ENCODE data around the gene CNTROB.

CNTROB gene

DNA sequence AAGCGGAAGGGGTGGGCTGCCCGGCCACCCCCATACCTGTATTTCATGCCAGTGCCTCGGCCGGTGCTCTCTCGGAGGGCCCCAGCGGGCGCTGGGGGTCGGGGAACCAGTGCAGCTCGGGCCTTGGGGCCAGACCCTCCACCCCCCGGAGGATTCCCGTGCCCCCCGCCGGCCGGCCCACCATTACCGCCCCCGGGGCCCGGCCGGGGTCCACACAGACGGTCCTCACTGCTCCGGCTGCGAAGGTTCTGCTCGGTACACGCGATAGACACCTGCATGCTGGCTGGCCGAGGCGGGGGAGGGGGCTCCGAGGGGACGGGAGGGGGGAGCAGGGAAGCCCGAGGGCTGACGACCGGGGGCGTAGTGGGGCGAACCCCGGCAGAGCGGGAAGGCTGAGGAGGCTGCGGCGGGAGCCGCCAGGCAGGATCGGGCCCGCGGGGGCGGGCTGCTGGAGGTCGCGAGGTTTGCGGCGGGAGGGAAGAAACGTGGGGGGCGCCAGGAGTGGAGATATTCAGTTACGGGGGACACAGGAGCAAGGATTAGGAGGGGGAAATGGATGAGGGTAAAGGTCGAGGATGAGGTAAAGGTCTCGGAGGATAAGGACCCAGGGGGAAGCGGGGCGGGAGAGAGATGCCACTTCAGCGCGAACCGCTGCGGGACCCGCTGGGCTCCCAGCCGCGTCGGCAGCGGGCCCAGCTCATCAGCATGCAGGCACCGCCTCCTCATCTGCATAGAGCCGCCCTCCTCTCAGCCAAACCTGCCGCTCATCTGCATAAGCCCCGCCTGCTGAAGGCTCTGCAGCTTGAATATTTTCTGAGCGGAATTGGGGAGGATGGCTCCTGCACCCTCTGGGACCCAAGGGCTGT is 2.6 kb upstream of the CNTROB start, which contains the start of gene KCNAB3:
KCNAB3 (minus strand) TSS at position 699 of the 866 bp plus-strand sequence; CDS start at position 278, 421 bp downstream.
- Histone ChIP-seq H3K9me3 (ENCODE audit: control insufficient read depth, low read length) (no peaks in the 10 kb centered on the region), H3K36me3 (ENCODE audit: control insufficient read depth, insufficient read depth, low read length) (peaks cover 13% of the 10 kb centered on the region), H3K27ac (ENCODE audit: low read depth, low read length, severe bottlenecking) (no peak within 1 kb of the TSS), H3K4me1 (ENCODE audit: control insufficient read depth, insufficient read depth, low read length, poor library complexity, severe bottlenecking) (peaks cover 10% of the 10 kb centered on the region), H3K4me3 (ENCODE audit: extremely low read depth, insufficient read depth, low read length, poor library complexity, severe bottlenecking) (peak within 1 kb of the TSS; percentile 70)
- WGBS, 2 experiments (ENCODE audit: insufficient coverage in 2 of 2) = 8 to 17% methylated on average over 30 to 38 of the region's 67 CpGs

DNA sequence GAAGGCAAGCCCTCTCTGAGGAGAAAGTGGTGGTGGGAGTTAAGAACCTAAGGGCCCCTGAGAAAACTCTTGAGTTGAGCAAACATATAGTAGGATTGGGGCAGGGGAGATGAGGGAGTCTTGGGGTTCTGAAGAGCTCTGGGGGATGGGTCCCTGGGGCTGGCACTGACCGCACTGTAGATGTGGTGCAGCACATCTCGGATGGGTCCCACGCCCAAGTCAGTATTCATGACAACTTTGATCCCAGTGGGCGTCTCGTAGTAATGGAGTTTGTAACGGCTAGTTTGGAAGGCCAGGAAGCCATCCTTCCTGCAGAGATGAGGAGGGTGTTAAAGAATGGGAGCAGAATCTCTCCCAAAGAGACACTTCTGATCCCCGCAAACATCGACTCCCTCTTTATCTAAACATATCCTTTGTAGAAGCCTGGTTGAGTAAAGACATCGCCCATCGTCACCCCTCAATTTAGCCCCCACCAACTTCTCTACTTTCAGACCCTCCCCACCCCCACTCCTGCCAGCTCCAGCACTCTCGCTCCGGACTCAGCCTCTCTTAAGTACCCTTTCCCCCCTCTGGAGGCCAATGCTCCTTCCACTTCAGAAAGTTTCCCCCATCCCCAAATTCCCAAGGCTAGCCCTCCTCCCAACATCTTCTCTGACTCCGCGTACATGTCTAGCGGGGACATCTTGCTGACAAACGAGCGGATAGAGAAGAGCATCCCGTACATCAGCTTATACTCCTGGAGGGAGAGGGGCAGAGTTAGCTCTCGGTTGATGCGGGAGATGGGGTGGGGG is 970 bp upstream of the CNTROB start:
- H3K9me3 ChIP-seq (ENCODE audit: control insufficient read depth, low read length) = no peaks in the 10 kb centered on the region
- no peak overlapping the region for H3K27ac ChIP-seq (ENCODE audit: low read depth, low read length, severe bottlenecking)
- H3K36me3 ChIP-seq (ENCODE audit: control insufficient read depth, insufficient read depth, low read length) = peaks cover 30% of the 10 kb centered on the region
- H3K4me1 ChIP-seq (ENCODE audit: control insufficient read depth, insufficient read depth, low read length, poor library complexity, severe bottlenecking) = peaks cover 10% of the 10 kb centered on the region
- WGBS, 2 experiments (ENCODE audit: insufficient coverage in 2 of 2) = 45 to 62% methylated on average over 9 to 12 of the region's 20 CpGs
- H3K4me3 ChIP-seq (ENCODE audit: extremely low read depth, insufficient read depth, low read length, poor library complexity, severe bottlenecking) = peak overlapping the region; percentile 70

DNA sequence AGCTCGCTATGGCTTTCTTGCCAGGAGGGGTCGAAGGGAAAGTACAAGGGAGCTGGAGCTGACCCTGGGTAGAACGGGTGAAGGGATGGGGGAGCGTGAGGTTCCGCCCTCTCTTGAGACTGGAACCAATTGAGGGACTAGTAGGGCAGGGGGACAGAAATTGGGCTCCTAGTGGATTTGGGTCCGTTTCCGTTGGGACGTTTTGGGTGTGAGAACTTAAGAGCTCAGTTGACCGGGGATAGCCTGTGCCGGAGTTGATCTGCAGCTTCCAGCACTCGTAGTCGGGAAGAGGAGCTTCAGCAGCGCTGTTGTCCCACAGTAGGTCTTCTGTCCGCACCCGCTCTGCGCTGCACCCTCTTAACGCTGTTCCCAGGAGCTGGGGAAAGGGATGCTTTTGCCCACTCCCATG is 481 bp downstream of the CNTROB start:
- Histone ChIP-seq H3K4me3 (ENCODE audit: extremely low read depth, insufficient read depth, low read length, poor library complexity, severe bottlenecking) (peak overlapping the region; percentile 70), H3K9me3 (ENCODE audit: control insufficient read depth, low read length) (no peaks in the 10 kb centered on the region), H3K27ac (ENCODE audit: low read depth, low read length, severe bottlenecking) (peak overlapping the region; percentile 3), H3K36me3 (ENCODE audit: control insufficient read depth, insufficient read depth, low read length) (peaks cover 43% of the 10 kb centered on the region), H3K4me1 (ENCODE audit: control insufficient read depth, insufficient read depth, low read length, poor library complexity, severe bottlenecking) (peaks cover 10% of the 10 kb centered on the region)
- WGBS, 2 experiments (ENCODE audit: insufficient coverage in 2 of 2) = 0 to 1% methylated on average over 13 to 17 of the region's 17 CpGs

DNA sequence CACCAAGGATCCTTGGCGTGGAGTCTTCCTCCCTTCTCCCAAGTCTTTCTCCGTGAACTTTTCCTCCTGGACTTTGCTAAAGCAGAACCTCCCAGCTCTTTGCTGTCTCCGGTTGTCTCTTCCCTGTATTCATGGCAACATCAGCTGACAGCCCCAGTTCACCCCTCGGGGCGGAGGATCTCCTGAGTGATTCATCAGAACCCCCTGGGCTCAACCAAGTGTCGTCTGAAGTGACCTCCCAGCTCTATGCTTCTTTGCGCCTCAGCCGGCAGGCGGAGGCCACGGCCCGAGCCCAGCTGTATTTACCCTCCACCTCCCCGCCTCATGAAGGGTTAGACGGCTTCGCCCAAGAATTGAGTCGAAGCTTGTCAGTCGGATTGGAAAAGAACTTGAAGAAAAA is 943 bp downstream of the CNTROB start:
- peak overlapping the region; percentile 3 for H3K27ac ChIP-seq (ENCODE audit: low read depth, low read length, severe bottlenecking)
- 14 to 20% methylated on average over 9 to 10 of the region's 16 CpGs for WGBS, 2 experiments (ENCODE audit: insufficient coverage in 2 of 2)
- peak overlapping the region; percentile 70 for H3K4me3 ChIP-seq (ENCODE audit: extremely low read depth, insufficient read depth, low read length, poor library complexity, severe bottlenecking)
- H3K9me3 ChIP-seq (ENCODE audit: control insufficient read depth, low read length) = no peaks in the 10 kb centered on the region
- peaks cover 10% of the 10 kb centered on the region for H3K4me1 ChIP-seq (ENCODE audit: control insufficient read depth, insufficient read depth, low read length, poor library complexity, severe bottlenecking)
- peaks cover 46% of the 10 kb centered on the region for H3K36me3 ChIP-seq (ENCODE audit: control insufficient read depth, insufficient read depth, low read length)

DNA sequence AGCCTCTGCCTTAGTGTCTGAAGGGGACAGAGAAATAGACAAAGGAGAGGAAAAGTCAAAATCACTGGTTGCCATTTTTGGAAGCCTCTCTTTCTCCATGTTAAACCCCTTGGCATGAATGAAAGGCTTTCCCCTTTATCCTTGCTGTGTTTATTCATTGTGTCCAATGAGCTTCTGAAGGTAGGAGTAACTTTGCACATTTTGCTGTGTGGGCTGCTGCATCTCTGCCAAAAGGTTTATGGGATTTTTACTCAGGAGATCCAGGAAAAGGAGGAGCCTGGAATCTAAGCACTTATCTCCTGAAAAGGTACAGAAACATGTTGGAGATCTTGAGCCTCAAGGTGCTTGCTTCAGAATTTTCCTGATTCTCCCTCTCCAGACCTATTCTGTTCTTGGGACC is 3.9 kb downstream of the CNTROB start:
- Histone ChIP-seq H3K36me3 (ENCODE audit: control insufficient read depth, insufficient read depth, low read length) (peaks cover 71% of the 10 kb centered on the region), H3K4me3 (ENCODE audit: extremely low read depth, insufficient read depth, low read length, poor library complexity, severe bottlenecking) (no peak overlapping the region), H3K9me3 (ENCODE audit: control insufficient read depth, low read length) (no peaks in the 10 kb centered on the region)

DNA sequence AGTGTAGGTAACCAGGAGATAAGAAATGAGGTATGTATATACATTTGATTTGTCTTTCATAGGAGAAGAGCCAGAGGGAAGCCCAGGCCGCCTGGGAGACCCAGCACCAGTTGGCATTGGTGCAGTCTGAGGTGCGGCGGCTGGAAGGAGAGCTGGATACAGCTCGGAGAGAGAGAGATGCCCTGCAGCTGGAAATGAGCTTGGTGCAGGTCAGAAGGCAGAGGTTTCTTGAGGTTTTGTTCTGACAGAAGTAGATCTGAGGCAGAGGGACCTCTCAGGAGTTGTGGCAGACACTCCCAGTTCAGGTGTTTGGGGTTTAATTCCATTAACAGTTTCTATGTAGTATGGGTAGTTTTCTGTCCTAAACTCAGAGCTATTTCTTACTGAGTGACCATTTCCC is 8.0 kb downstream of the CNTROB start:
- WGBS, 2 experiments (ENCODE audit: insufficient coverage in 2 of 2) = 90 to 95% methylated on average over 4 of the region's 4 CpGs

More for the DNA sequence above, 3.9 kb downstream of the CNTROB start:
- no peak overlapping the region for H3K27ac ChIP-seq (ENCODE audit: low read depth, low read length, severe bottlenecking)
- H3K4me1 ChIP-seq (ENCODE audit: control insufficient read depth, insufficient read depth, low read length, poor library complexity, severe bottlenecking) = peaks cover 10% of the 10 kb centered on the region

GRCh38 chr17:7940743-7941142 is 8.7 kb downstream of the CNTROB start:
- Histone ChIP-seq H3K4me1 (ENCODE audit: control insufficient read depth, insufficient read depth, low read length, poor library complexity, severe bottlenecking) (no peaks in the 10 kb centered on the region), H3K9me3 (ENCODE audit: control insufficient read depth, low read length) (no peaks in the 10 kb centered on the region), H3K4me3 (ENCODE audit: extremely low read depth, insufficient read depth, low read length, poor library complexity, severe bottlenecking) (no peak overlapping the region), H3K36me3 (ENCODE audit: control insufficient read depth, insufficient read depth, low read length) (peaks cover 88% of the 10 kb centered on the region), H3K27ac (ENCODE audit: low read depth, low read length, severe bottlenecking) (no peak overlapping the region)
- 96 to 100% methylated on average over 3 to 4 of the region's 6 CpGs for WGBS, 2 experiments (ENCODE audit: insufficient coverage in 2 of 2)

More for the DNA sequence above, 8.0 kb downstream of the CNTROB start:
- peaks cover 89% of the 10 kb centered on the region for H3K36me3 ChIP-seq (ENCODE audit: control insufficient read depth, insufficient read depth, low read length)
- no peaks in the 10 kb centered on the region for H3K4me1 ChIP-seq (ENCODE audit: control insufficient read depth, insufficient read depth, low read length, poor library complexity, severe bottlenecking)
- H3K9me3 ChIP-seq (ENCODE audit: control insufficient read depth, low read length) = no peaks in the 10 kb centered on the region
- H3K4me3 ChIP-seq (ENCODE audit: extremely low read depth, insufficient read depth, low read length, poor library complexity, severe bottlenecking) = no peak overlapping the region
- H3K27ac ChIP-seq (ENCODE audit: low read depth, low read length, severe bottlenecking) = no peak overlapping the region

DNA sequence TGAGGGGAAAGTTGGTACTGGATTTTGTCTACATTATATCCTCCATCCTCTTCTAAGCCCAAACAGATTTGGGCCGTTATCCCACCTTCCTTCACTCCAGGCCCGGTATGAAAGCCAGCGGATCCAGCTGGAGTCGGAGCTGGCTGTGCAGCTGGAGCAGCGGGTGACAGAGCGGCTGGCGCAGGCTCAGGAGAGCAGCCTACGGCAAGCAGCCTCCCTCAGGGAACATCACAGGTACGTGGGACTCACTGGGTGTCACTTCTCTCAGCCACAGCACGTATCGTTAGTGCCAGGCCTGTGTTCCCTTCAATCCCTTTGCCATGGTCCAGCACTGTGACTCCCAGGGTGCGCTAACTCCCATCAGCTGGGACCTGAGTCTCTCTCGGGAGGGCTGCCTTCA is 11.3 kb downstream of the CNTROB start:
- Histone ChIP-seq H3K27ac (ENCODE audit: low read depth, low read length, severe bottlenecking) (no peak overlapping the region), H3K36me3 (ENCODE audit: control insufficient read depth, insufficient read depth, low read length) (peaks cover 90% of the 10 kb centered on the region), H3K4me1 (ENCODE audit: control insufficient read depth, insufficient read depth, low read length, poor library complexity, severe bottlenecking) (no peaks in the 10 kb centered on the region), H3K4me3 (ENCODE audit: extremely low read depth, insufficient read depth, low read length, poor library complexity, severe bottlenecking) (no peak overlapping the region), H3K9me3 (ENCODE audit: control insufficient read depth, low read length) (no peaks in the 10 kb centered on the region)
- WGBS, 2 experiments (ENCODE audit: insufficient coverage in 2 of 2) = 89 to 93% methylated on average over 11 to 12 of the region's 13 CpGs

DNA sequence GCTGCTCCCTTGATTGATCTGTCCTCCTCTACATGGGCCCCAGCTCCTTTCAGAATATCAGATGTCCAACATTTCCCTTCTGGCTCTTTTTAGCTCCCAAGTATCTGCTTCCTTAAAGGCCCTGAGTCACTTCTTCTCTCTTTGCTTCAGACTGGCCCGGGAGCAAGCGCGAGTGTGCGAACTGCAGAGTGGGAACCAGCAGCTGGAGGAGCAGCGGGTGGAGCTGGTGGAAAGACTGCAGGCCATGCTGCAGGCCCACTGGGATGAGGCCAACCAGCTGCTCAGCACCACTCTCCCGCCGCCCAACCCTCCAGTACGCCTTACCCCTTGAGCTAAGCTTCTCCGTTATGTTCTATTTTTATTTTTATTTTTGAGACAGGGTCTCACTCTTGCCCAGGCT is 12.3 kb downstream of the CNTROB start:
- Histone ChIP-seq H3K36me3 (ENCODE audit: control insufficient read depth, insufficient read depth, low read length) (peaks cover 90% of the 10 kb centered on the region), H3K27ac (ENCODE audit: low read depth, low read length, severe bottlenecking) (no peak overlapping the region)

DNA sequence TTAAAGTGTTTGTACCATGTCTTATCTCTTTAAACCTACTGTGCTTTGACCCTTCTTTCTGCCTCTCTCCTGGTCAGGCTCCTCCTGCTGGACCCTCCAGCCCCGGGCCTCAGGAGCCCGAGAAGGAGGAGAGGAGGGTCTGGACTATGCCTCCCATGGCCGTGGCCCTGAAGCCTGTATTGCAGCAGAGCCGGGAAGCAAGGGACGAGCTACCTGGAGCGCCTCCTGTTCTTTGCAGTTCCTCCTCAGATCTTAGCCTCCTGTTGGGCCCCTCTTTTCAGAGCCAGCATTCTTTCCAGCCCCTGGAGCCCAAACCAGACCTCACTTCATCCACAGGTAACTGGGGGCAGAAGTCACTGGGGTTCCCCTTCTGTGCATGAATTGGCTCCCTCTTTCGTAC is 13.6 kb downstream of the CNTROB start:
- Histone ChIP-seq H3K27ac (ENCODE audit: low read depth, low read length, severe bottlenecking) (no peak overlapping the region), H3K9me3 (ENCODE audit: control insufficient read depth, low read length) (no peaks in the 10 kb centered on the region), H3K36me3 (ENCODE audit: control insufficient read depth, insufficient read depth, low read length) (peaks cover 83% of the 10 kb centered on the region), H3K4me3 (ENCODE audit: extremely low read depth, insufficient read depth, low read length, poor library complexity, severe bottlenecking) (no peak overlapping the region), H3K4me1 (ENCODE audit: control insufficient read depth, insufficient read depth, low read length, poor library complexity, severe bottlenecking) (no peaks in the 10 kb centered on the region)
- WGBS, 2 experiments (ENCODE audit: insufficient coverage in 2 of 2) = 86 to 98% methylated on average over 6 of the region's 7 CpGs

More for the DNA sequence above, 12.3 kb downstream of the CNTROB start:
- Histone ChIP-seq H3K4me1 (ENCODE audit: control insufficient read depth, insufficient read depth, low read length, poor library complexity, severe bottlenecking) (no peaks in the 10 kb centered on the region), H3K4me3 (ENCODE audit: extremely low read depth, insufficient read depth, low read length, poor library complexity, severe bottlenecking) (no peak overlapping the region), H3K9me3 (ENCODE audit: control insufficient read depth, low read length) (no peaks in the 10 kb centered on the region)
- 100% methylated on average over 5 to 8 of the region's 9 CpGs for WGBS, 2 experiments (ENCODE audit: insufficient coverage in 2 of 2)

Data from mesodermal cell (in vitro differentiated cells).